ENCODE data around the gene TNRC6B.

- no peak for TF ChIP-seq POLR2A (IDR thresholded peaks at IDR 0.05; ENCODE audit: low read depth, low read length)
- no peak for TF ChIP-seq TAF1 (IDR thresholded peaks at IDR 0.05; ENCODE audit: low read depth, low read length)
- TF ChIP-seq POLR2AphosphoS5 (IDR thresholded peaks at IDR 0.05; ENCODE audit: low read depth, low read length) = no peak
- no peak for TF ChIP-seq POU2F2 (IDR thresholded peaks at IDR 0.05; ENCODE audit: low read depth, low read length)
- TF ChIP-seq SPI1 (IDR thresholded peaks at IDR 0.05; ENCODE audit: low read depth, low read length) = no peak
- no peak for TF ChIP-seq PAX5 (IDR thresholded peaks at IDR 0.05; ENCODE audit: insufficient read depth, low read length, severe bottlenecking)
Measured at GRCh38 chr22:40331706-40332105, 154.0 kb downstream of the TNRC6B start.
